Parathyroid adenoma (tissue), 2 donors: ENCODE results near the gene ZNF503.

Experiments used
- H2AFZ ChIP-seq: fragments of 300-600 bp; sonication (generic); one replicate; pipeline ENCODE4 v1.7.0; 2017; ENCODE audit warnings: antibody characterized with exemption, mild to moderate bottlenecking
- H3K27ac ChIP-seq: fragments of 300-600 bp; sonication (generic); one replicate; pipeline ENCODE4 v1.7.0; 2017
- H3K27me3 ChIP-seq: fragments of 300-600 bp; sonication (generic); one replicate; pipeline ENCODE4 v1.7.0; 2017; ENCODE audit warnings: low read length; ENCODE audit not compliant: control insufficient read depth, insufficient read depth
- H3K36me3 ChIP-seq: fragments of 300-600 bp; sonication (generic); one replicate; pipeline ENCODE4 v1.7.0; 2017; ENCODE audit warnings: low read length; ENCODE audit not compliant: control insufficient read depth, insufficient read depth
- H3K4me1 ChIP-seq: fragments of 300-600 bp; sonication (generic); one replicate; pipeline ENCODE4 v1.7.0; 2017; ENCODE audit warnings: control low read depth
- H3K4me2 ChIP-seq: fragments of 300-600 bp; sonication (generic); one replicate; pipeline ENCODE4 v1.7.0; 2017; ENCODE audit warnings: low read length
- H3K4me3 ChIP-seq: fragments of 300-600 bp; sonication (generic); one replicate; pipeline ENCODE4 v1.7.0; 2017; ENCODE audit warnings: low read depth, low read length
- H3K79me2 ChIP-seq: fragments of 300-600 bp; sonication (generic); one replicate; pipeline ENCODE4 v1.7.0; 2017; ENCODE audit warnings: control low read depth
- H3K9ac ChIP-seq: fragments of 300-600 bp; sonication (generic); one replicate; pipeline ENCODE4 v1.7.0; 2017; ENCODE audit warnings: mild to moderate bottlenecking
- H3K9me3 ChIP-seq: fragments of 300-600 bp; sonication (generic); one replicate; pipeline ENCODE4 v1.7.0; 2017; ENCODE audit warnings: low read length; ENCODE audit not compliant: control insufficient read depth
- TF ChIP-seq, protein P1 (sequence below): fragments of 300-600 bp; sonication (generic); IDR thresholded peaks from one replicate; pipeline ENCODE4 v1.7.0; 2017; ENCODE audit warnings: antibody characterized with exemption, mild to moderate bottlenecking
- donor health status: primary hyperparathyroidism.

ZNF503 gene

DNA sequence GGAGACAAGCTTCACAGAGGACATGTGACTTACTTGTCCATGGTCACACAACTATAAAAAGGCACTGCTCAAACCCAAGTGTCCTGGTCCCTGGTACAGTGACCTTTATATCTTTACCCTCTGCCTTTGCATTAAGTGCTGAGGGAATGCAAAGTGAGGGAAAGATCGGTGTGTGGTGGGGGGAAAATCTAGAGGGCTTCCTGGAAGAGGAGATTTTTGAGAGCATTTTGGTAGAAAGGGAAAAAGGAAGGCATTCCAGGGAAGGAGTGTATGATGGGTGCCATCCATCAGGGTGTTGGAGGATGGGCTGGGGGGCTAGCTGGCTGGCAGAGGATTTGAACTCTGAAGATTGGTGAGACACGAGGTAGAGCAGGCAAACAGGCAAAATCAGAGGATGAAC lies 9.3 kb downstream of the ZNF503 start:
- TF ChIP-seq, protein P1, sequence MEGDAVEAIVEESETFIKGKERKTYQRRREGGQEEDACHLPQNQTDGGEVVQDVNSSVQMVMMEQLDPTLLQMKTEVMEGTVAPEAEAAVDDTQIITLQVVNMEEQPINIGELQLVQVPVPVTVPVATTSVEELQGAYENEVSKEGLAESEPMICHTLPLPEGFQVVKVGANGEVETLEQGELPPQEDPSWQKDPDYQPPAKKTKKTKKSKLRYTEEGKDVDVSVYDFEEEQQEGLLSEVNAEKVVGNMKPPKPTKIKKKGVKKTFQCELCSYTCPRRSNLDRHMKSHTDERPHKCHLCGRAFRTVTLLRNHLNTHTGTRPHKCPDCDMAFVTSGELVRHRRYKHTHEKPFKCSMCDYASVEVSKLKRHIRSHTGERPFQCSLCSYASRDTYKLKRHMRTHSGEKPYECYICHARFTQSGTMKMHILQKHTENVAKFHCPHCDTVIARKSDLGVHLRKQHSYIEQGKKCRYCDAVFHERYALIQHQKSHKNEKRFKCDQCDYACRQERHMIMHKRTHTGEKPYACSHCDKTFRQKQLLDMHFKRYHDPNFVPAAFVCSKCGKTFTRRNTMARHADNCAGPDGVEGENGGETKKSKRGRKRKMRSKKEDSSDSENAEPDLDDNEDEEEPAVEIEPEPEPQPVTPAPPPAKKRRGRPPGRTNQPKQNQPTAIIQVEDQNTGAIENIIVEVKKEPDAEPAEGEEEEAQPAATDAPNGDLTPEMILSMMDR: no peak
- no peaks in the 10 kb centered on the region for H3K79me2 ChIP-seq
- no peaks in the 10 kb centered on the region for H3K9me3 ChIP-seq
- no peak overlapping the region for H2AFZ ChIP-seq
- H3K9ac ChIP-seq: no peak overlapping the region
- H3K27me3 ChIP-seq: no peaks in the 10 kb centered on the region
- H3K27ac ChIP-seq: no peak overlapping the region
- H3K4me2 ChIP-seq: no peak overlapping the region
- no peaks in the 10 kb centered on the region for H3K36me3 ChIP-seq
- no peak overlapping the region for H3K4me3 ChIP-seq
- H3K4me1 ChIP-seq: no peaks in the 10 kb centered on the region

DNA sequence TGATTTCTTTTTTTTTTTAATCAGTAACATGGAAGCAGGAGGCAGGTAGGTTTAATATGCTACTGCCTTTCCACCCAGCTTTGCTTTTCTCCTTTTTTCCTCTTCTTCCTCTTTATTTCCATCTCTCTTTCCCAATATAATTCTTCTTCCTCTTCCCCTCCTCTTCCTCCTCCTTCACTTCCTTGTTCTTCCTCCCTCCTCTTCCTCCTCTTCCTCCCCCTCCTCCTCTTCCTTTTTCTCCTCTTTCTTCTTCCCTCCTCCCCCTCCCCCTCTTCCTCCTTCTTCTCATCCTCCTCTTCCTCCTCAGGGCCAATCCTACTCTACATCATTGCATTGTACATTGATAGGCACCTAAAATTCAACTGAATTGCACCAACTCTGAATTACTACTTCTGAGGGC lies 11.4 kb downstream of the ZNF503 start:
- Histone ChIP-seq H3K4me3 (no peak overlapping the region), H3K4me1 (no peaks in the 10 kb centered on the region), H3K9me3 (no peaks in the 10 kb centered on the region), H3K9ac (no peak overlapping the region), H3K36me3 (no peaks in the 10 kb centered on the region), H3K27ac (no peak overlapping the region), H2AFZ (no peak overlapping the region), H3K4me2 (no peak overlapping the region), H3K79me2 (no peaks in the 10 kb centered on the region), H3K27me3 (no peaks in the 10 kb centered on the region)
- TF ChIP-seq, protein P1: no peak

DNA sequence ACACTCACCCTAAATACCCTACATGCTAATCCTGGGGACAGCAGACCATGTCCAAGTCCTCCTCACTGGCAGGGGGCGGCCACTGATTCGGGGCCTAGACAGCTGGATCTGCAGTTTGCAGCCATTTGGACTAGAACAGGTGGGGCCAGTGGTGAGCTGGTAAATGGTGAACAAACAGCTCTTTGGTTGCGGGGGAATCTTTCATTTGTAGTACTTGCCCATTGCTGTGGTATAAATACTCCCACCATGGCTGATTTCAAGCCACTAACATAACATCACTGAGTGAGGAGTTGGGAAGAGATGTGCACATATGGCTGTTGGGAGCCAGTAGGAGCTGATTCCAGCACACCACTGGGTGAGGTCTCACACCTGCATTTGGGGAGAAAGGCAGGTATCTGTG lies 13.5 kb downstream of the ZNF503 start:
- H3K9ac ChIP-seq: no peak overlapping the region
- TF ChIP-seq, protein P1: no peak
- H3K4me3 ChIP-seq: no peak overlapping the region
- no peak overlapping the region for H2AFZ ChIP-seq
- H3K27me3 ChIP-seq: no peaks in the 10 kb centered on the region
- no peaks in the 10 kb centered on the region for H3K9me3 ChIP-seq
- H3K27ac ChIP-seq: no peak overlapping the region
- no peaks in the 10 kb centered on the region for H3K4me1 ChIP-seq
- H3K36me3 ChIP-seq: no peaks in the 10 kb centered on the region
- no peaks in the 10 kb centered on the region for H3K79me2 ChIP-seq
- no peak overlapping the region for H3K4me2 ChIP-seq

DNA sequence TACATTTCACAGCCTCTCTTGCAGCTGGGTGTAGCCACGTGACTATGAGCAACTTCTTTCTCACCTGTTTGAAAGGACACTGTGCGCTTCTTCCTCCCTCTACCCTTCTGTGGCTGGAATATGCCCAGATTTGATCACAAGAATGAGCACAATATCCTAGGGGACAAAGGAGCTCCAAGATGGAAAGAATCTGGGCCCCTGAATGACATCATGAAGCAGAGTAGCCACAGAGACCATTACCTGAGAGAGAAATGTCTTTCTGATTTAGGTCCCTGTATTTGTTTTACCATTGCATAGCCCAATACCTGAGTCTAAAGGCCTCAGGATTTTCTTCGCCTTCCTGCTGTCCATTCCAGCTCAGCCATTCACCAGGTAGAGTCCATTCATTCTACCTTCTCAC lies 15.4 kb downstream of the ZNF503 start:
- Histone ChIP-seq H3K4me1 (no peaks in the 10 kb centered on the region), H3K4me3 (no peak overlapping the region), H3K27me3 (no peaks in the 10 kb centered on the region), H3K27ac (no peak overlapping the region), H3K9me3 (no peaks in the 10 kb centered on the region), H3K79me2 (no peaks in the 10 kb centered on the region), H3K36me3 (no peaks in the 10 kb centered on the region), H3K4me2 (no peak overlapping the region), H2AFZ (no peak overlapping the region), H3K9ac (no peak overlapping the region)
- TF ChIP-seq, protein P1: no peak

DNA sequence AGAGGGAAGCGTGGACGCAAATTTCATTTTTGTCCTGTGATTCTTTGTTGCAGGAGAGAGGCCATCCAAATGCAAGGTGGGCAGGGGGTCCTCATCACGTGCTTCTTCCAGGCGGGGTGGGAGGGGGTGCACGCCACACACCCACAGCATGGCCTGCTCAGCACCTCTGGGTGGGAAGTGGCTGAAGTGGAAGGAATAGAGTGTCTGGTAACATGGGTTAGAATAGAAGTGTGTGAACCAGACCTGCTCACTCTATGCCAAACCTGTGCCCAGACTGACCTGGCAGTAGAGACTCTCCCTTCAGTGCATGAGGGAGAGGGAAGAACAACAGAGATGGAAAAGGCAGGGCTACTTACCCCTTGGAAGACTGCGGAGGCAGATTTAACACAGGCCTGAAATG lies 21.7 kb downstream of the ZNF503 start:
- no peak overlapping the region for H3K4me2 ChIP-seq
- no peaks in the 10 kb centered on the region for H3K36me3 ChIP-seq
- H3K9ac ChIP-seq: no peak overlapping the region
- H3K79me2 ChIP-seq: no peaks in the 10 kb centered on the region
- no peak overlapping the region for H2AFZ ChIP-seq
- H3K9me3 ChIP-seq: no peaks in the 10 kb centered on the region
- H3K27me3 ChIP-seq: no peaks in the 10 kb centered on the region
- TF ChIP-seq, protein P1: no peak
- no peak overlapping the region for H3K4me3 ChIP-seq
- H3K27ac ChIP-seq: no peak overlapping the region
- no peaks in the 10 kb centered on the region for H3K4me1 ChIP-seq
